ENCODE data around the gene F2.
A peak's percentile ranks its signal among the peaks of the same experiment; 100 is the strongest.
"Not testable (repeated sequence)": the region's sequence is repeated elsewhere in the genome, so short reads cannot be mapped to it uniquely, and the experiment has no call there.

The F2 gene

GRCh38 chr11:46686886-46687795 is 31.9 kb upstream of the F2 start:
- DNase-seq (ENCODE audit: low read depth): peak; percentile 50

GRCh38 chr11:46690702-46691101 is 28.3 kb upstream of the F2 start:
- no peak for DNase-seq (ENCODE audit: low read depth)

- DNase-seq (ENCODE audit: low read depth): peak; percentile 20
Measured at GRCh38 chr11:46692450-46692849, 26.6 kb upstream of the F2 start.

- peak; percentile 53 for DNase-seq (ENCODE audit: low read depth)
Measured at GRCh38 chr11:46693597-46694012, 25.4 kb upstream of the F2 start.

GRCh38 chr11:46694072-46694471 is 24.9 kb upstream of the F2 start:
- no peak for DNase-seq (ENCODE audit: low read depth)

- DNase-seq (ENCODE audit: low read depth): no peak
Measured at GRCh38 chr11:46694607-46695006, 24.4 kb upstream of the F2 start.

GRCh38 chr11:46695345-46696211 is 23.4 kb upstream of the F2 start:
- DNase-seq (ENCODE audit: low read depth): no peak

GRCh38 chr11:46696212-46696558 is 22.8 kb upstream of the F2 start:
- no peak for DNase-seq (ENCODE audit: low read depth)

- peak; percentile 76 for DNase-seq (ENCODE audit: low read depth)
Measured at GRCh38 chr11:46697303-46697702, 21.7 kb upstream of the F2 start.

GRCh38 chr11:46697723-46698122 is 21.3 kb upstream of the F2 start:
- no peak for DNase-seq (ENCODE audit: low read depth)

GRCh38 chr11:46698597-46698996 is 20.4 kb upstream of the F2 start:
- no peak for DNase-seq (ENCODE audit: low read depth)

GRCh38 chr11:46700241-46701077 is 18.6 kb upstream of the F2 start, which contains the start of the genes ARHGAP1 and ZNF408:
Gene ARHGAP1, minus strand, starts transcription at chr11:46700619. Its CDS starts 4,512 bp downstream, at chr11:46696107.
Gene ZNF408, plus strand, starts transcription at chr11:46701031. Its CDS starts 17 bp downstream, at chr11:46701048.
- peak; percentile 99 for DNase-seq (ENCODE audit: low read depth)

GRCh38 chr11:46701078-46701654 is 17.8 kb upstream of the F2 start:
- DNase-seq (ENCODE audit: low read depth): no peak

- no peak for DNase-seq (ENCODE audit: low read depth)
Measured at GRCh38 chr11:46705070-46705688, 13.8 kb upstream of the F2 start.

- DNase-seq (ENCODE audit: low read depth): no peak
Measured at GRCh38 chr11:46706886-46707285, 12.1 kb upstream of the F2 start.

GRCh38 chr11:46709351-46709750 is 9.7 kb upstream of the F2 start:
- DNase-seq (ENCODE audit: low read depth): not testable (repeated sequence)

GRCh38 chr11:46710821-46711269 is 8.2 kb upstream of the F2 start:
- peak; percentile 95 for DNase-seq (ENCODE audit: low read depth)

- peak; percentile 68 for DNase-seq (ENCODE audit: low read depth)
Measured at GRCh38 chr11:46711303-46711702, 7.7 kb upstream of the F2 start.

GRCh38 chr11:46712874-46713576 is 6.0 kb upstream of the F2 start:
- DNase-seq (ENCODE audit: low read depth): no peak

- DNase-seq (ENCODE audit: low read depth): not testable (repeated sequence)
Measured at GRCh38 chr11:46717825-46718154, 1.2 kb upstream of the F2 start.
